ENCODE data around the gene GOLIM4.

Gene GOLIM4

GRCh38 chr3:168054447-168054846 is 41.3 kb downstream of the GOLIM4 start:
- TF ChIP-seq CTCF (IDR thresholded peaks at IDR 0.05), result no peak

- peak; percentile 47 for TF ChIP-seq CTCF (IDR thresholded peaks at IDR 0.05)
Measured at GRCh38 chr3:168053115-168053514, 42.6 kb downstream of the GOLIM4 start.

GRCh38 chr3:168052515-168052914 is 43.2 kb downstream of the GOLIM4 start:
- TF ChIP-seq CTCF (IDR thresholded peaks at IDR 0.05), result no peak

GRCh38 chr3:168051531-168052471 is 43.9 kb downstream of the GOLIM4 start:
- no peak for TF ChIP-seq CTCF (IDR thresholded peaks at IDR 0.05)

GRCh38 chr3:168051070-168051469 is 44.7 kb downstream of the GOLIM4 start:
- TF ChIP-seq CTCF (IDR thresholded peaks at IDR 0.05), result no peak

GRCh38 chr3:168049367-168049974 is 46.3 kb downstream of the GOLIM4 start:
- no peak for TF ChIP-seq CTCF (IDR thresholded peaks at IDR 0.05)

GRCh38 chr3:168048414-168049330 is 47.1 kb downstream of the GOLIM4 start:
- no peak for TF ChIP-seq CTCF (IDR thresholded peaks at IDR 0.05)
